Glomerular visceral epithelial cell (primary cell): ENCODE measurements around the gene GNAI1.

ENCODE experiments used
- DNase-seq: peaks from one replicate; pipeline ENCODE4 v3.0.0-alpha.2; 2016; ENCODE audit errors: extremely low spot score

The GNAI1 gene

GRCh38 chr7:80134536-80135308 is at the start of gene GNAI1:
GNAI1 (plus strand) TSS chr7:80134831; CDS start chr7:80135161, 330 bp downstream.
- DNase-seq = peak; percentile 84

- peak; percentile 48 for DNase-seq
These were observed 47.4 kb upstream of the GNAI1 start for GRCh38 chr7:80087051-80087770.

GRCh38 chr7:80087771-80088170 is 46.9 kb upstream of the GNAI1 start:
- no peak for DNase-seq

- DNase-seq = no peak
These were observed 45.9 kb upstream of the GNAI1 start for GRCh38 chr7:80088705-80089104.

GRCh38 chr7:80089366-80089765 is 45.3 kb upstream of the GNAI1 start:
- no peak for DNase-seq

GRCh38 chr7:80093349-80093748 is 41.3 kb upstream of the GNAI1 start:
- DNase-seq = no peak

- DNase-seq = no peak
These were observed 39.1 kb upstream of the GNAI1 start for GRCh38 chr7:80095545-80095944.

GRCh38 chr7:80097756-80098155 is 36.9 kb upstream of the GNAI1 start:
- DNase-seq = no peak

GRCh38 chr7:80098795-80099194 is 35.8 kb upstream of the GNAI1 start:
- no peak for DNase-seq

GRCh38 chr7:80100254-80100653 is 34.4 kb upstream of the GNAI1 start:
- no peak for DNase-seq

- no peak for DNase-seq
These were observed 28.8 kb upstream of the GNAI1 start for GRCh38 chr7:80105701-80106408.

GRCh38 chr7:80106498-80107113 is 28.0 kb upstream of the GNAI1 start:
- no peak for DNase-seq

GRCh38 chr7:80107278-80107677 is 27.4 kb upstream of the GNAI1 start:
- no peak for DNase-seq

GRCh38 chr7:80110376-80110775 is 24.3 kb upstream of the GNAI1 start:
- no peak for DNase-seq

GRCh38 chr7:80114159-80114558 is 20.5 kb upstream of the GNAI1 start:
- DNase-seq = no peak

- DNase-seq = no peak
These were observed 9.9 kb upstream of the GNAI1 start for GRCh38 chr7:80124526-80125264.

GRCh38 chr7:80127412-80128160 is 7.0 kb upstream of the GNAI1 start:
- DNase-seq = no peak

GRCh38 chr7:80128918-80129317 is 5.7 kb upstream of the GNAI1 start:
- DNase-seq = no peak

- DNase-seq = no peak
These were observed 4.8 kb upstream of the GNAI1 start for GRCh38 chr7:80129785-80130184.

GRCh38 chr7:80131675-80132435 is 2.8 kb upstream of the GNAI1 start:
- no peak for DNase-seq
